Fibroblast of skin of left biceps (primary cell): ENCODE measurements around the gene TBCB.
"Not testable (repeated sequence)": the region's sequence is repeated elsewhere in the genome, so short reads cannot be mapped to it uniquely, and the experiment has no call there.

Experiments used
- DNase-seq, 2 experiments: peaks; one replicate each; pipeline ENCODE4 v3.0.0-alpha.2; 2013; ENCODE audit warnings: low read depth in 2 of 2

The TBCB gene

DNA sequence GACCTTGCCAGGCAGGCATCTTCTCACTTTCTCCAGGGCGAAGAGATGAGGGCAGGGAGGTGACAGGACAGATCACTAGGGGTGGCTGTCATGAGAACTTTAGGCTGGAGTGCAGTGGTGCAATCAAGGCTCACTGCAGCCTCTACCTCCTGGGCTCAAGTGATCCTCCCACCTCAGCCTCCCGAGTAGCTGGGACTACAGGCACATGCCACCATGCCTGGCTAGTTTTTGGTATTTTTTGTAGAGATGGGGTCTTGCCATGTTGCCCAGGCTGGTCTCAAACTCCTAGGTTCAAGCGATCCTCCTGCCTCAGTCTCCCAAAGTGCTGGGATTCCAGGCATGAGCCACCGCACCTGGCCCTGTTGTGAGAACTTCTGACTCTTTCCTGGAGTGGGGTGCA is 19.6 kb downstream of the TBCB start:
- DNase-seq, result not testable (repeated sequence)

DNA sequence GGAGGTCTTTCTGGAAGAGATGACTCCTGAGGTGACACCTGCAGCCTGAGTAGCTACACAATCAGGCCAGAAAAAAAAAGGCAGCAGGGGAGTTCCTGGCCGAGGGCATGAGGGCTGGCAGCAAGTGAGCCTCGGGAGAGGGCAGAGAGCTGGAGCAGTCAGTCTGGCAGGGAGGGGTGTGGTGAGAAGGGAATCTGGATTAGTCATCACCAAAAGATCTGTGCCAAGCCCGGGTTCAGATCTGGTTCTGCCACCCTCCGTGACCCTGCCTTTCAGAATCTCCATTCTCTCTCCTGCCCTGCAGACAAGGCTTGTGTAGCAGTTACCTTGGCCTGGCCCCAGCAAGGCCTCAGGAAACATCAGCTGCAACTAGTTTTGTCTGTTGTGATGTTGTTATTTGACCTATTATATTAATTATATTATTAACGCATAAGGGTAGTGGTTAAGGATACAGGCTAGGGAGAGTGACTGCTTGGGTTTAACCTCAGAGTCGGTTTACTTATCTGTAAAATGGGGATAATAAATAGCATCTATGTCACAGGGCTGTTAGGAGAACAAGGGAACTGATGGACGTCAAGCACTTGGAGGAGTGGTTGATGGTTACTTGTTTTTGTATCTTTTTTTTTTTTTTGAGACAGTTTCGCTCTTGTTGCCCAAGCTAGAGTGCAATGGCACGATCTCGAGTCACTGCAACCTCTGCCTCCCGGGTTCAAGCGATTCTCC is 21.9 kb downstream of the TBCB start:
- no peak for DNase-seq

DNA sequence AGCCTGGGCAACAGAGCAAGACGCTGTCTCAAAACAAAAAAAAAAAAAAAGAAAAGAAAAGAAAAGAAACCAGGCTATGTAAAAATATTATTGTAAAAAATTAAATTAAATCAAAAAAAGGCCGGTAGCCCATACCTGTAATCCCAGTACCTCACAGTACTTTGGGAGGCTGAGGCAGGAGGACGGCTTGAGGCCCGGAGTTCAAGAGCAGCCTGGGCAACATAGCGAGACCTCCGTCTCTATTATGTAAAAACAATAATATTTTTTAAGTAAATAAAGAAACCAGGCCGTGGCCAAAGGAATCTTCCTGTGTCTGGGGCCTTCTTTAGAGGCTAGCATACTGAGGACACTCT is 23.8 kb downstream of the TBCB start:
- no peak for DNase-seq

DNA sequence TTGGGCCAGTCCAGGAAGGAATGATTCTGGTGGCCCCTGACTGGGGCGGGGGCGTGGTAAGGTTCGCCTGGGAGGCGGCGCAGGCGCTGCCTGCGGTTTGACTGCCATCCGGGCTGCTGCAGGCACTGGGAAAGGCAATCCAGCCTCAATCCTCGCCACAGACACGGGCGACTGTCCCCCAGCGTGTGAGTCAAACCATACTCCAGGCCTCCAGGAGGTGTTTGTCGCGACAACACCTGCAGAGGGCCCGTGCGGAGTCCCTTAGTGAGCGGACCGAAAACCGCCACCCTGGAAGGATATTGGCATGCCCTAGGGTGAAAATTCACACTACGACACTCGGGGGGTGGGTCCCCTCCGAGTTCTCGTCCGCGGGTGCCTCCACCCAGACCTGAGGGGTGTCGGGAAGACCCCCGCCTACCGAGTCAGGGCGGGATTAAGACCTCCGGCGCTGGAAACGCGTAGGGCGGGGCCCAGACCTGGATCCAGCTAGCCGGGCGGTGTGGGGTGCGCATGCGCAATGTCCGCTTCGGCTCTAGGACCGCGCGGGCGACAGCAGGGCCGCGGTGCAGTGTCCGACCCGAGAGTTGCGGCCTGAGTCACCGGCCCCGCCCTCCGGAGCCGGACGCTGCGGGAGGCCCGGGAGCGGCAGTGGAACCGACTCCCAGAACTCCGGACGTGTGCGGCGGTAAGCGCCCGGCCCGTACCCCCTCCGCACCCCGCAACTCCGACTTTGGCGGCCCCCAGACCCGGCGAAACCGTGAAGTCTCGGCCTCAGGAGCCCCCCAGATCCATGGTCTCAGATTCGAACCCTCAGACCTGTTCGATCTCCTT is 24.4 kb downstream of the TBCB start, which contains the start of gene CAPNS1:
CAPNS1 (plus strand) TSS at position 594 of the 831 bp plus-strand sequence. CDS start 946 bp downstream, outside the sequence.
- DNase-seq, result peak; percentile 80 to 86

DNA sequence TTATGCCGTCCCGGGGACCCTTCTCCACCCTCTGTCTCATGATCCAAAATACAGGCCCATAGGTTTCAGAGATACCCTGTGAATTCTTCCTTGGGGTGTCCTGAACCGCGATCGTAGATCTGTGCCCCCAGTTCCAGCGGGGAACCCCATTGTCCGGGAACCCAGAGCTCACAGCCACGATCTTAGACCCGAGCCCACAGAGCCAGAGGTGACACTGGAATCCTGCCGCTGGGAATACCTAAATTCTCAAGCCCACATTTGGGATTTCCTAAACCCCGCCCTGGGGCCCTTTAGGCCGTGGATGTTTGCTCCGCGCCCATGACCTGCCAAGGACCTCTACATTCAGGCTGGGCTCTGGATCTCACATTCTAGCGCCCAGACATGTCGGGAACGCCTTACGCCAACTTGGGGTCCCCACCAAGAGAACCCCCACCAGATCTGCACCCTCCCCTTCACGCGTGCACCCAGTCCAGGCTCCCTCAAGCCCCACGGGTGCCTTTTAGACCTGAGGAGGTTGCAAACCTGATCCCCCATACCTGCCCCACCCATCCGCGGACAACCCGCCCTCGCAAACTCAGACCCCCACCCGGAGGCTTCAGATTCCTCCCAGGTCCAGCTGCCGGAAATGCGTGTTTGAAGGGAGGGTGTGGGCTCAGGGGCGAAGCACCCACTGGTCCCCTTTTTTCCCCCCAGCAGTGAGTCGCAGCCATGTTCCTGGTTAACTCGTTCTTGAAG is 25.2 kb downstream of the TBCB start:
- no peak for DNase-seq

DNA sequence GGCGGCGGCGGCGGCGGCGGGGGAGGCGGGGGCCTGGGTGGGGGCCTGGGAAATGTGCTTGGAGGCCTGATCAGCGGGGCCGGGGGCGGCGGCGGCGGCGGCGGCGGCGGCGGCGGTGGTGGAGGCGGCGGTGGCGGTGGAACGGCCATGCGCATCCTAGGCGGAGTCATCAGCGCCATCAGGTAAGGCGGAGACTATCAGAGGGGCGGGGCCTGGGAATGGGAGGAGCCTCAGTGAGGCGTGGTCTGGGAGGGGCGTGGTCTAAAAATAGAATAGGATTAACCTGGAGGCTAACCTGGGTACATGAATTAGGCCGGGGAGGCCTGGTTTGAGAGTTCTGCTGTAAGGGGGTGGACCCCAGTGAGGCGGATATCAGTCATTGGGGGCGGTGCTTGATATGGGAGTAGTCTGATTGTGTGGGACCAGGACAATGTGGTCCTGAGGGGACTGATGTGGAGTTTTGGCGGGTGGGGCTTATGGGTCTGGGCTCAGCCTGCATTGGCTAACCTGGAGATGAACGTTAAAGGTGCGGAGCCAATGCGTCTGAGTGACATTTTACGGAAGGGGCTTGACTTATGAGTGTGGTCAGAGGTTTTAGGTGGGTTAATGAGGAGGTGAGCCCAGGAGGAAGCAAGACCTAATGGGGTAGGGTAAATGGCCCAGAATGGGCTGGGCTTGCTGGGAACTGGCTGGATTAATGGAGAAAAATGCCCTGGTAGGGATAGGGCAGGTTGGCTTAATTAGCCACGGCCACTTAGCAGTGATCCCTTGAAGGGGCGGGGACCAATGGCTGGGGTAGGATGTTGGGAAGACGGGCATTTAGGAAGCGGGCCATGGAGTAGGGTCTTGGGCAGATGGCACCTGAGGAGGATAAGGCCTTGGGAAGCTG is 26.0 kb downstream of the TBCB start:
- peak; percentile 50 to 53 for DNase-seq

DNA sequence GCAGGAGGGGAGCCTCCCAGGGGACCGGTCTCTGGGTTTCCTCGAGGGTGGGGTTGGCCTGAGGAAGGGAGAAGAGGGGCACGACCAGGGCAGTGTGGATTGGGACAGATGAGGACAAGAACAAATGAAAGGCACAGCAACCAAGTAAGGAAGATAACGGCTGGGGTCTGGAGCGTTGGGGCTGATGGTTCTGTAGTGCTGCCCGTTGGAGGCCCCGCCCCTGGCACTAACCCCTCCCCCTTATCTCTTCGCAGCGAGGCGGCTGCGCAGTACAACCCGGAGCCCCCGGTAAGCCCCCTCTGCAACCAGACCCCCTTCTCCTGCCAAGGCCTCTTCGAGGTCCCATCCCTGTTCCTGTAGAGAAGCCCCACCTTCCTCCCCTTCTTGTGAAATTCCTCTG is 26.8 kb downstream of the TBCB start:
- no peak for DNase-seq

DNA sequence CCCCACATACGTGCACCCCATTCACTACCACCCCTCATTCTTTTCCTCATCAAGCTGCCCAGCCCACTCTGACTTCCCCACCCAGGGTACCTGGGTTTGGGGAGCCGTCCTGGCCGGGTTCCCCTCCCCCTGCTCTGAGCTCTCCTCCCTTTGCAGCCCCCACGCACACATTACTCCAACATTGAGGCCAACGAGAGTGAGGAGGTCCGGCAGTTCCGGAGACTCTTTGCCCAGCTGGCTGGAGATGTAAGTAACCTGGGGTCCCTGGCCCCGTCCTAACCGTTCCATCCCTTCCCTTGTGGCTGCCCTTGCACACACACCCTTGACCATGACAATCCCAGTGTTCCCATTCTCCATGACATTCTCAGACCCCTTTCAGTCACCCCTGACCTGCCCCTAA is 27.2 kb downstream of the TBCB start:
- DNase-seq, result no peak

DNA sequence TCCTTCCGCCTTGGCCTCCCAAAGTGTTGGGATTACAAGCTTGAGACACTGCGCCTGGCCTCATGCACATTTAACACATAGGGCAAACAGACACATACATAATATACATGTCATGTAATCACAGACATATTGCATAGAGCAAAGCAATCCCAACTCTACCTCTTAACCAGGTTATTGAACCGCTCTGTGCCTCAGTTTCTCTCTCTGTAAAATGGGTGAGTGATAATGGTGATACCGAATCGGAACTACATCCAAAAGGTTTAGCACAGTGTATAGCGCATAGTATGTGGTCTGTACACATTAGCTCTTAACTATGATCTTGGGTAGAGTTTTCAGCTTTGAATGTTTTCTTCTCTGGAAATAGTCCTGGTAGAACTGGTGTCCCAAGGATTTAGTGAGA is 29.4 kb downstream of the TBCB start:
- DNase-seq, result no peak

DNA sequence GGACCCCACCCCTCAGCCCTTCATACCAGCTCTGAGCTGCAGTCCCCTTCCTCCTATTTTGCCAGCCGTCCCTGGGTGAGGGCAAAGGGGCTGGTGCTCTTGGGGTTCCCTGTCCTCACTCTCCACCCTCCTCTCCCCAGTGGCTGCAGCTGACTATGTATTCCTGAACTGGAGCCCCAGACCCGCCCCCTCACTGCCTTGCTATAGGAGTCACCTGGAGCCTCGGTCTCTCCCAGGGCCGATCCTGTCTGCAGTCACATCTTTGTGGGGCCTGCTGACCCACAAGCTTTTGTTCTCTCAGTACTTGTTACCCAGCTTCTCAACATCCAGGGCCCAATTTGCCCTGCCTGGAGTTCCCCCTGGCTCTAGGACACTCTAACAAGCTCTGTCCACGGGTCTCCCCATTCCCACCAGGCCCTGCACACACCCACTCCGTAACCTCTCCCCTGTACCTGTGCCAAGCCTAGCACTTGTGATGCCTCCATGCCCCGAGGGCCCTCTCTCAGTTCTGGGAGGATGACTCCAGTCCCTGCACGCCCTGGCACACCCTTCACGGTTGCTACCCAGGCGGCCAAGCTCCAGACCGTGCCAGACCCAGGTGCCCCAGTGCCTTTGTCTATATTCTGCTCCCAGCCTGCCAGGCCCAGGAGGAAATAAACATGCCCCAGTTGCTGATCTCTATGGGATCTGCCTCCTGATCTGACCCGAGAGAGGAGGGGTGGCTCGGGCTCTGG is 34.6 kb downstream of the TBCB start:
- DNase-seq, result no peak

DNA sequence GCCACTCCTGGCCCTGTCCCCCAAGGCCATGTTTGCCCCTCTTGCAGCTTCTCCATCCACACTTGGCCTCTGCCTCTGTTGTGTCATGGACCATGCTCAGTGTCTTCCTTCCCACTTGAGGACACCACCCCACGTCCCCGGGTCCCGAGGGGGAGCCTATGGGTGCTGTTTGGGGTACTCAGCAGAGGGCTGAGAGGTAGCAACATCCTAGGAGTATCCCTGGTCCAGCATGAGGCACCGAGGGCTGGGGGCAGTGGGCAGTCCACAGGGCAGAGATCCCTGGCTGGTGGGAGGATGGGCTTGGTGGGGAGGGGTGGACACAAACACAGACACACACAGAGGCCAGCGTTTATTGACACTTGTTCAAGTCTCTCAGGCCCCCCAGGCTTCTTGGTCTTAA is 35.3 kb downstream of the TBCB start:
- no peak for DNase-seq

DNA sequence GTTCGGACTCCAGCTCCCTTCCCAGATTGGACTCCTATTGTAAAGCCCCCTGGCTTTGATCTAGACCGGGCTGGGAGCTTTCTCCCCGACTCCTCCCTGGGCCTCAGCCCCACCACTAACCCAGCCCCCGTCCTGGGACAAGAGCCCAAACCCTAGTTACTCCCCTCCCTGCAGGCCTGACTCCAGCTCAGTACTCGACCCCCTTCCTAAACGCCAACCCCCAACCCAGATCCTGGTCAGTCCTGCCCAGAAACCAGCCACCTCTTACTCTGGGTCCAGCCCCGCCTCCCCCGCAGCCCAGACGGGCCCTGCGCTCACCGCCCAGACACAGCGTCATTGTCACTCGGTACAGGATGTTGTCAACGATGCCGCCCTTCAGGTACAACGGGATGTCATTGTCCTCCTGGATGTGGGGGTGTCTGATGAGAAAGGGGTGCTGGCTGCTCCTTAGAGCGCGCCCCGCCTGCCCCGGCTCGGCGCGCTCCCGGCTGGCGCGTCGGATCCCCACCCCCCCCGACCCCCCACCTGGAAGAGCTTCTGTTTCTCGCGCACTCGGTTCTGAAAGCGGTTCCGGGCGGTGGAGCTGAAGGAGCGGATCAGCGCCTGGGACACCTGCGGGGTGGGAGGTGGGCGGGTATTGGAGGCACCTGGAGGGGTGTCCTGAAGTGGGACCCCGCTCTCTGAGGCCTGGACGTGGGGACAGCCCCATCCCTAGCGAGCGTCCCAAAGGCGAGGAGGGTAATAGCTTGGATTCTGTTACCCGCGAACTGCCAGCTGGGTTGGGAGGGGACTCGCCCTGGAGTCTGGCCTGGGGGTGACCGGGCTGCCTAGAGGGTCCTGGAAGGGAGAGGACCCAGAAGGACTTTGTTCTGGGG is 36.1 kb downstream of the TBCB start:
- no peak for DNase-seq

DNA sequence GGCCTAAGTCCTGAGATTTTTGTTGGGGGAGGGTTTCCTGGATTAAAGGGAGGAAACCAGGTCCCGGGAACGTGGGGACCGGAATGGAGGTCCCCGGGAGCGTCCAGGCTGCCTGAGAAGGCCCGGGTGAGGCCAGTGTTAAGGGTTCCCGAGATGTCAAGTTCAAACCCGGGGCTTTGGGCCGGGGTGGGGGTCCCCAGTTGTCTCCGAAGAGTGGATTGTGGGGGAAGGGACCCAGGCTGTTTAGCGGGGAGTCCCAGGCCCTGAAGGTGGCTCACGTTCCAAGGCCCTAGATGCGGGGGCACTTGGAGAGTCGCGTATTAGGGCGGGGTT is 36.7 kb downstream of the TBCB start:
- no peak for DNase-seq

DNA sequence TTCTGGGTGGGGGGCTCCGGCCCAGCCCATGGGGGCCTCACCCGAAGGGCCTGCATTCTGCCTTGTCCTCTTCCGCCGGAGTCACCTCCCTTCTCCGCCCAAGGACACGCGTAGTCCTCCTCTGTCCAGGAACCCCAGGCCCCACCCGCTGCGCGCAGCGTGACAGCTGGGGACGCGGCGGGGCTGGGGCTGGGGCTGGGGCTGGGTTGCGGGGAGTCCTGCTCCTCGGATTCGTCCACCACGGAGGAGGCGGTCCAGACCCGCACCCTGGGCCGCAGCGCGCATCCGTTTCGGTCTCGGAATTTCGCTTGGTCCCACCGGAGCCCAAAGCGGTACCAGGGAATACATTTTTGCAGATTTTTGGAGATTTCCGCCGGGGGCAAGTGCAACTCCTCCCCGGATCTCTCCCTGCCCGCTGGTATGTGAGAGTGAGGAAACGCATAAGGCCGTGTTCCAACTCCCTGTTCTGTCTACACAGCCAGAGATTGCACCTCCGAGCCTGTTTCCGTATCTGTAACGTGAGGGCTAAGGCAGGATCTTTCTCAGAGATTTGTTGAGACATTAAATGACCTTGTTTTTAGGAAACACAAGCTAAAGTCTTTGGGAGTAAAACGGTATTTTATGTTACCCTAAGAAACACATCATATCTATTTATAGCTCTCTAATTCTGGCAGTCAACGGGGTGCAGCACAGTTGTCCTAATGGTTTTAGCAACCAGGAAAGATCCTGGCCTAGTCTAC is 37.3 kb downstream of the TBCB start, which contains the start of gene COX7A1:
COX7A1 (minus strand) TSS at position 96 of the 740 bp plus-strand sequence; CDS start at position 56, 40 bp downstream.
- DNase-seq, result no peak

DNA sequence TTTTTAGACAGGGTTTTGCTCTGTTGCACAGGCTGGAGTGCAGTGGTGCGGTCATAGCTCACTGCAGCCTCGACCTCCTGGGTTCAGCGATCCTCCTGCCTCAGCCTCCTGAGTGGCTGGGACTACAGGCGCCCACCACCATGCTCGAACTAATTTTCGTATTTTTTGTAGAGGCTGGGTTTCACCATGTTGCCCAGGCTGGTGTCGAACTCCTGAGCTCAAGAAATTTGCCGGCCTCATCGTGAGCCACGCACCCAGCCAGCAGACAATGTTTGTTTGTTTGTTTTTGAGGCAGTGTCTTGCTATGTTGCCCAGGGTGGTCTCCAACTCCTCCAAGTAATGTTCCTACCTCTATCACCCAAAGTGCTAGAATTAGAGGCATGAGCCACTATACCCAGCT is 37.9 kb downstream of the TBCB start:
- no peak for DNase-seq

DNA sequence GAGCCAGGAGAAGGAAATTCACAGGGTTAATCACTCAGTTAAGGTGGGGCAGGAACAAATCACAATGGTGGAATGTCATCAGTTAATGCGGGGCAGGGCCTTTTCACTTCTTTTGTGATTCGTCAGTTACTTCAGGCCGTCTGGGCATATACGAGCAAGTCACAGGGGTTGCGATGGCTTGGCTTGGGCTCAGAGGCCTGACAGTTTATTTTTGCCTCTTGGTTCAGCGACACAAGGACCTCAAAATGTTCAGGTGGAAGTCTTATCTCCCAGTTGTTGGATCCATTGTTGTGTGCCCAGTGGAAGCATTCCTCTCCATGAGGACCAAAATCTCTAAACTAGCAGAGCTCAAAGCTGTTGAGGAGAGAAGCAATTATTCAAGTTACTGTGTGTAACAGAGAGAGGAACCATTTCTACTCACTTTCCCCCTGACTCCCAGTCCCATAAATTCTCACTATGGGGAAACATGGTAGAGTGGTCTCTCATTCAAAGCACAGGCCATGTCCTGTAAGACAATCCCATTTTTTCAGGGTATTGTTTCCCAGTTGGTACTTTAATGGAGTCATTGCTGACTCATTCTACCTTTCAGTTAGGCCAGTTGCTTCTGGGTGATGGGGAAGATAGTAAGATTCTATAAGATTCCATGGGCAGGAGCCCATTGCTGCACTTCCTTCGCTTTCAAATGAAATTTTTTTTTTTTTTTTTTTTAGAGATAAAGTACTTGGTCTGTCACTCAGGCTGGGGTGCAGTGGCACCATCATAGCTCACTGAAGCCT is 45.7 kb downstream of the TBCB start:
- DNase-seq, result no peak

DNA sequence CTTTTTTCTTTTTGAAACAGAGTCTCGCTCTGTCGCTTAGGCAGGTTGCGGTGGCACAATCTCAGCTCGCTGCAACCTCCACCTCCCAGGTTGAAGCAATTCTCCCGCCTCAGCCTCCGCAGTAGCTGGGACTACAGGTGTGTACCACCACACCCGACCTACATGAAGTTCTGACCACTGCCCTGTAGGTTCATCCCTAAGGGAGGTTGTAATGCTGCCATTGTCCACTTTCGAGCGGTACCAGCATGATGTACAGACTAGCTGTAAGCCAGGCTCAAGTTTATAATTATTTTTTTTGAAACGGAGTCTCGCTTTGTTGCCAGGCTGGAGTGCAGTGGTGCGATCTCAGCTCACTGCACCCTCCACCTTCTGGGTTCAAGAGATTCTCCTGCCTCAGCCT is 48.5 kb downstream of the TBCB start:
- no peak for DNase-seq

DNA sequence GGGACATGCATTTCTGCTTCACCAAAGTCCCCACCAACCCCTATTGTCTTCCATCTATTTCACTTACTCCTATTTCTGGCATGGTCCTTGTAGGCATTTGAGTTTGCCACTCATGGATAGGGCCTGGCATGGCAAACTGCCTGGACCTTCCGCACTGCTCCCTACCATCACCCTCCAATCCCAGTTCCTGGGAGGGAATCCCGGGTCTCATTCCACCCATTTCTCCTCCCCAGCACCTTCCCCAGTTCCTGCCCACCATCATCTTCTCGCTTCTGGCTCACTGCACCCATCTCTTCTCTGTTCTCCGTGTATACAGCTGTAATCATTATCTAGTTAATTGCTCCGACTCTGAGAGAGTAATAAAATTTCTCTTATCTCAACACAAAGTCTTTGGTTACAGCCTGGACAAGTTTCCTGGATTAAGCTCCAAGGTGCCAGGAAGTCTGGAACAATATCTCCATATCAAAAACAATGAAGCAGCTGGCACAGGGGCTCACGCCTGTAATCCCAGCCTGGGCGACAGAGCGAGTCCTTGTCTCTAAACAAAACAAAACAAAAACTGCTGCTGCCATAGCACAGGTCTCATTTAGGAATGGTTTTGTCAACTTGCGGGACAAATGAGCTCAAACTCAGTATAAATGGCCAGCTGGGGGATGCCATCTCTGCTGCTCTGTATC is 54.0 kb downstream of the TBCB start:
- no peak for DNase-seq
